LNCAP (cell line): ENCODE data around the gene TIMM29.

Source experiments
- TF ChIP-seq, protein P1 (sequence below): fragments of 450-650 bp; IDR thresholded peaks from 2 replicates; pipeline ENCODE4 v1.5.1; 2017; ENCODE audit warnings: mild to moderate bottlenecking

TIMM29 gene

DNA sequence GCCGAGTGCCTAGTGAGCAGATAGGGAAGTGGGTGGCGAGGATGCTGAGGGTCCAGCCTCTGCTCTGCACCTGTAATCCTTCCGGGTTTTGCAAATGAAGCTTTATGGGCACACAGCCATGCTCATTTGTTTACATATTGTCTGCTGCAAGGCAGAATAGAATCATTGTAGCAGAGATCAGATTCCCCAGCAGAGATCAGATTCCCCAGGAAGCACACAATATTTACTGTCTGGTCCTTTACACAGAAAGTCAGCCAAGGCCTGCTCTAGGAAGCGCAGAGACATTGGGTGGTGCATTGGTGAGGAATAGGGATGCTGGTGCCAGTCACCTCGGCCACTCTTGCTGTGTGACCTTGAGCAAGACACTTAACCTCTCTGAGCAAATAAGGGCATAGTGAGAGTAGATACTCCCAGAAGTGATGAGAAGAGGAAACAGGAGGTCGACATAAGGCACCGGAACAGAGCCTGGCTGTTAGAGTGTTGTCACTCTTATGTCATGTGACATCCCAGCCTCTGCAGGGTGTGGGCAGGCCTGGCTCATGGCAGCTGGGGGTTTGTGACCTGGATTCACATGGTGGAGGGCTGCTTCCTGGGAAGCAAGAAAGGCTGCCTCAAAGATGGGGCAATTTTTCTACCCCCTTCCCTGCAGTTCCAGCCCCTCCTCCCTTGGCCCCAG lies 31.6 kb upstream of the TIMM29 start:
- TF ChIP-seq, protein P1, sequence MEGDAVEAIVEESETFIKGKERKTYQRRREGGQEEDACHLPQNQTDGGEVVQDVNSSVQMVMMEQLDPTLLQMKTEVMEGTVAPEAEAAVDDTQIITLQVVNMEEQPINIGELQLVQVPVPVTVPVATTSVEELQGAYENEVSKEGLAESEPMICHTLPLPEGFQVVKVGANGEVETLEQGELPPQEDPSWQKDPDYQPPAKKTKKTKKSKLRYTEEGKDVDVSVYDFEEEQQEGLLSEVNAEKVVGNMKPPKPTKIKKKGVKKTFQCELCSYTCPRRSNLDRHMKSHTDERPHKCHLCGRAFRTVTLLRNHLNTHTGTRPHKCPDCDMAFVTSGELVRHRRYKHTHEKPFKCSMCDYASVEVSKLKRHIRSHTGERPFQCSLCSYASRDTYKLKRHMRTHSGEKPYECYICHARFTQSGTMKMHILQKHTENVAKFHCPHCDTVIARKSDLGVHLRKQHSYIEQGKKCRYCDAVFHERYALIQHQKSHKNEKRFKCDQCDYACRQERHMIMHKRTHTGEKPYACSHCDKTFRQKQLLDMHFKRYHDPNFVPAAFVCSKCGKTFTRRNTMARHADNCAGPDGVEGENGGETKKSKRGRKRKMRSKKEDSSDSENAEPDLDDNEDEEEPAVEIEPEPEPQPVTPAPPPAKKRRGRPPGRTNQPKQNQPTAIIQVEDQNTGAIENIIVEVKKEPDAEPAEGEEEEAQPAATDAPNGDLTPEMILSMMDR = no peak

DNA sequence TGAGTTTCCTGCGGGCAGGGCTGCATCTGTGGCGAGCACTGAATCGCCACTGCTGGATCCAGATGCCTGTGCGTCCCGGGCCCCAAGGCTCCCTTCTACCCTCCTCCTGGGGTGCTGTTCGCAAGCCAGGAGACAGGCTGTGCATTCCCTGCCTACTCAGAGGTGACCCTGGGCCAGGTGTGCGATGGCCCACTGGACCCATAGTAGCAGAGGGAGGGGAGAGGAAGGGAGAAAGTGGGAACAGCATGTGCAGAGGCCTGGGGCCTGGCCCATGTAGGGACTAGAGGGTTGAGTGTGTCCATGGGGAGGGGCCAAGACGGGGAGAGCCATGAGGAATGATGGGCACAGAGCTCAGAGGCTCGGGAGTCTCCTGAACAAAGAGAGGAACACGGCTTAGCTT lies 30.0 kb upstream of the TIMM29 start:
- TF ChIP-seq, protein P1 = no peak

DNA sequence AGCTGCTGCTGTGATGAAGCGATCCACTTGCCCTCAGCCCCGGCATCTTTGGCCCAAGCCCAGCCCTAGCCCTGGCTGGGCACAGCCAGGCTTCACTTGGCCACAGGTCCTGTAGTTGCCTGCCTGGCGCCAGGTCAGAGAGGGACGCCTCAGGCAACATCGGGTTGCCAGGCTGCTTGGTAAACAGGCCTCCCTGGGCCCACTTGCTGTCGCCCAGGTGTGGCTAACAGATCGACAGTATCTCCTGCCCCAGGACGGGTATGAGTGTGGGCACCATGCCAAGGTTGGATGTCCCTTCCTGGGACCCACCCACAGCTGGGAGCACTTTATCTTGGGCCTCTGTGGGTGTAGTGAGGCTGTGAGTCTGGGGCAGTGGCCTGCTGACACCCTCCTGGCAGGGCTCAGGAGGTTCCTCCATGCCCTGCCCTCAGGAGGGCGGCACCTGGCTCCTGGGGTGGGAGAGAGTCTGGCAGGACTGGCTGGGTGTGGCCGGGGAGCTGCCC lies 29.4 kb upstream of the TIMM29 start:
- TF ChIP-seq, protein P1 = no peak

DNA sequence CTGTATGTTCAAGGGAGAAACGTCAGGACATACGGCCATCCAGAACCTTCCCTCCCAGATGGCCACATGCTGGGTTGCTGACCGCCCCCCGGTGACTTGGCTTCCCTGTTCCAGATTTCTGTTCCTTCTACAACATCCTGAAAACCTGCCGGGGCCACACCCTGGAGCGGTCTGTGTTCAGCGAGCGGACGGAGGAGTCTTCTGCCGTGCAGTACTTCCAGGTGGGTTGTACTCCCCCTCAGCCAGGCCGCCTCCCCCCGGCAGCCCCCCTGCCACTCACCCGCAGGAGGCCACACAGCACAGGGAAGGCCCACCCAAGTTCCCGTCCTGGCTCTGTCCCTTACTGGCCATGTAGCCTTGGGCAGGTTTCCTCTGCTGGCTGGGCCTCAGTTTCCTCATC lies 20.7 kb upstream of the TIMM29 start:
- TF ChIP-seq, protein P1 = no peak

DNA sequence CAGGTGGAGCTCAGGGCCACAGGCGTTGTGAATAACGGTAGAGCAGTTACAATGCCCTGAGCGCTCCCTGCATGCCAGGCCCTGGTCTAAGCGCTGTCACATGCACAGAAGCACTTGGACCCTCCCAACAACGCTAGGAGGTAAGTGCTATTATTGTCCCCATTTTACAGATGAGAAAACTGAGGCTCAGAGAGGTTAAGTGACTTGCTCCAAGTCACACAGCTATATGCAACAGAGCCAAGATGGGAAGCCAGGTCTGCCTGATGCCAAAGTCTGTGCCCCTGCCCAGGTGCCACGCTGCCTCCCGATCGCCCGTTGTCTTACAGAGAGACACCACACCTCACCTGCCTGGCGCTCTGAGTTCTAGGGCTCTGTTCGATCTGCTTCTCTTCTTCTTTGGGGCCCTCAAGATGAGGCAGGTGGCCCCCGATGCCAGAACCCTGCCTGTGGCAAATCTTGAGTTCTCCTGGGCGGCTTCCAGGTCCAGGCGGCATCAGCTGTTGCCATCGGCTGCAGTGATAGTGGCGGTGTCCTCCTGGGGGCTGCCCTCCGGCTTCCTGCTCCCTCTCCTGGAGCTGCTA lies 20.1 kb upstream of the TIMM29 start:
- TF ChIP-seq, protein P1 = no peak

DNA sequence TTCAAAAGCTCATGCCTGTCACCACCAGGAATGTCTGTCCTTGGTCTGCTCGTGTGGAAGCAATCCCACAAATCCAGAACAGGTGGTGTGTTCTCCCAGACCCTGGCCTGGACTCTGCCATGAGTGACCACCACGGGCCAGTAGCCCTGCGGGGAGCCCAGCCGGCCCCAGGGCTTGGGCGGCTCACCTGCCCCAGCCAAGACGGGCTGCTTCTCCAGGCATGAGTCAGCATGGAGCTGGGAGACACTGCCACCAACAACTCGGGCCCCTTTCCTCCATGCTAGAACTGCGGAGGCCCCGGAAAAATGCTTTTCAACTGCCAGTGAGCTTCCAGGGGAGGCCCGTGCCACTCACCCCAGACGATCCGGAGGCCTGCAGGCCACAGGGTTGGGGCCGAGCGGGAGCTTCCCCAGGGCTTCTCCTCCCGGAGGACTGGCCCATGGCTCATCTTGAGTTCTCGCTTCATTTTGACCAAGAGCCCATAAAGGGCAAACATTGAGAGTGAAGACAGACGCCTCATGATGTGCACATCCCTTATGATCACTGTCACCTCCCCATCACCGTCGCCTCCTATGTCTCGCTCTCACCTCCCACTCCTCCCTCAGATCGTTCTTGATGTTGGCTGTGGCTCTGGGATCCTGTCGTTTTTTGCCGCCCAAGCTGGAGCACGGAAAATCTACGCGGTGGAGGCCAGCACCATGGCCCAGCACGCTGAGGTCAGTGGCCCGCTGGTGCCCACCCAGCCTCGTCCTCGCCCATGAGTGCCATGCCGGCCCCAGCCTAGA lies 16.8 kb upstream of the TIMM29 start:
- TF ChIP-seq, protein P1 = no peak

DNA sequence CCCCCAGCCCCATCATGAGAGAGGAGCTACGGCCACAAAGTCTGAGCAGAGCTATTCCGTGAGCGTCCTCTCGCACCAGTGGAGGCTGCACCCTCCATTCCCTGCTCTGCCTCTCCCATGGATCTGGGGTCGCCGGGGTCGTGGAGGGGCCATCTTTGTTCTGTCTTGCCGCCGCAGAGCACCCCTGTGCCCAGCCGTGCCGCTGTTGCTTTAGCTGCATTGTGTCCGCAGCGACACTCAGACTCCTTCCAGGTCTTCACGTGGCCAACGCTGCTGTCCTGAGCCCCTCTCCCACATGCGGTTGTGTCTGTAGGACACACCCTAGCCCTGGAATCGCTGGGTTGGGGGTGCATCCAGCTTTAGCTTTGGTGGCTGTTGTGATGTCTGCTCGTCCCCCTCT lies 16.0 kb upstream of the TIMM29 start:
- TF ChIP-seq, protein P1 = no peak
